Head of caudate nucleus (tissue), 42 donors: ENCODE results near the gene ANKRD24.
A peak's percentile ranks its signal among the peaks of the same experiment; 100 is the strongest.
"Not testable (repeated sequence)": the region's sequence is repeated elsewhere in the genome, so short reads cannot be mapped to it uniquely, and the experiment has no call there.

Experiments
- DNase-seq, 42 donors: peaks; one replicate each; pipeline versions ENCODE4 v3.0.0 to v3.0.0-alpha.2; 2020 to 2021; ENCODE audit warnings: mixed read lengths in 7 of 42
- intact Hi-C: fragments of 100-400 bp; cut with DNase I; formaldehyde crosslinking; loops from one replicate; pipeline ENCODE4 v1.15.0; 2022

Gene ANKRD24

GRCh38 chr19:4171676-4172075 lies 10.8 kb upstream of the ANKRD24 start:
- intact Hi-C loops: no loop called here

GRCh38 chr19:4172861-4173473 lies 9.5 kb upstream of the ANKRD24 start:
- intact Hi-C loops: no loop called here
- DNase-seq: peak in 27 of 42 donors; percentile 16 to 73 (median 40)

More at GRCh38 chr19:4171676-4172075, 10.8 kb upstream of the ANKRD24 start:
- no peak for DNase-seq

- intact Hi-C loops: no loop called here
- DNase-seq: no peak
Observed at GRCh38 chr19:4173479-4174212, 8.8 kb upstream of the ANKRD24 start.

- no peak for DNase-seq
- intact Hi-C loops: no loop called here
Observed at GRCh38 chr19:4174213-4174894, 8.1 kb upstream of the ANKRD24 start.

GRCh38 chr19:4174895-4175668 lies 7.4 kb upstream of the ANKRD24 start:
- intact Hi-C loops: no loop called here
- DNase-seq: no peak

- intact Hi-C loops: no loop called here
- no peak for DNase-seq
Observed at GRCh38 chr19:4175669-4175931, 6.9 kb upstream of the ANKRD24 start.

- intact Hi-C loops: no loop called here
- DNase-seq: no peak
Observed at GRCh38 chr19:4177146-4177545, 5.3 kb upstream of the ANKRD24 start.

- no peak for DNase-seq
- intact Hi-C loops: no loop called here
Observed at GRCh38 chr19:4178990-4179389, 3.5 kb upstream of the ANKRD24 start.

- intact Hi-C loops: loop anchor here (5.0 kb wide), 2 partner anchors 59 to 194 kb away; partner anchors contain the start of genes EEF2 and MAP2K2
- DNase-seq: peak in 2 of 42 donors; percentile 16 to 25
Observed at GRCh38 chr19:4181053-4181508, 1.4 kb upstream of the ANKRD24 start.

GRCh38 chr19:4183967-4184717 lies 1.7 kb downstream of the ANKRD24 start:
- intact Hi-C loops: loop anchor here (5.0 kb wide), 2 partner anchors 62 to 197 kb away; partner anchors contain the start of genes EEF2 and MAP2K2
- DNase-seq: peak in 9 of 42 donors; percentile 10 to 50 (median 24)

- DNase-seq: no peak
- intact Hi-C loops: loop anchor here (5.0 kb wide), 2 partner anchors 63 to 198 kb away; partner anchors contain the start of genes EEF2 and MAP2K2
Observed at GRCh38 chr19:4184718-4185352, 2.3 kb downstream of the ANKRD24 start.

GRCh38 chr19:4185413-4186086 lies 3.1 kb downstream of the ANKRD24 start:
- intact Hi-C loops: no loop called here
- DNase-seq: no peak

- peak; percentile 32 to 89 (median 70) for DNase-seq
- intact Hi-C loops: no loop called here
Observed at GRCh38 chr19:4186087-4186993, 3.9 kb downstream of the ANKRD24 start.

GRCh38 chr19:4187313-4188122 lies 5.0 kb downstream of the ANKRD24 start:
- intact Hi-C loops: no loop called here

GRCh38 chr19:4189641-4190040 lies 7.2 kb downstream of the ANKRD24 start:
- DNase-seq: no peak
- intact Hi-C loops: no loop called here

More at GRCh38 chr19:4187313-4188122, 5.0 kb downstream of the ANKRD24 start:
- no peak for DNase-seq

GRCh38 chr19:4192537-4192936 lies 10.0 kb downstream of the ANKRD24 start:
- intact Hi-C loops, DNase-seq: not testable (repeated sequence)
